Keratinocyte (primary cell): ENCODE data around the gene EML1. TPM values are rescaled to one million over a fixed set of nuclear protein-coding genes. Genes with fewer than 3 reads are reported as not detected.

Source experiments
- DNase-seq: peaks from one replicate; pipeline ENCODE4 v3.0.0-alpha.2; 2011; ENCODE audit warnings: low read depth, missing footprints, low spot score
- FAIRE-seq: peaks from 2 replicates; lab custom pipeline; 2011; peaks lifted over from hg19 to GRCh38; lab: Jason Lieb, UNC
- H2AFZ ChIP-seq: 2 replicates; pipeline ENCODE4 v1.6.0; 2012; ENCODE audit warnings: low read length, control low read depth, inconsistent platforms; ENCODE audit not compliant: control insufficient read depth
- H3K27ac ChIP-seq: 2 replicates; pipeline ENCODE4 v1.5.1; 2011; ENCODE audit warnings: low read length; ENCODE audit not compliant: control insufficient read depth, insufficient read depth
- H3K27me3 ChIP-seq: 3 replicates; pipeline ENCODE4 v1.6.0; 2011; ENCODE audit warnings: low read length; ENCODE audit not compliant: control insufficient read depth, insufficient read depth; ENCODE audit errors: extremely low read depth
- H3K36me3 ChIP-seq, 2 experiments: 2 replicates in 1 of 2; 3 replicates in 1 of 2; pipeline ENCODE4 v1.5.1; 2011; ENCODE audit warnings: low read length in 2 of 2, mild to moderate bottlenecking in 1 of 2; ENCODE audit not compliant: control insufficient read depth in 2 of 2, insufficient read depth in 2 of 2; ENCODE audit errors: extremely low read depth in 1 of 2
- H3K4me1 ChIP-seq: 3 replicates; pipeline ENCODE4 v1.5.1; 2011; ENCODE audit warnings: low read length; ENCODE audit not compliant: control insufficient read depth, insufficient read depth; ENCODE audit errors: extremely low read depth
- H3K4me2 ChIP-seq: 3 replicates; pipeline ENCODE4 v1.6.0; 2011; ENCODE audit warnings: low read depth, low read length; ENCODE audit not compliant: control insufficient read depth, insufficient read depth; ENCODE audit errors: extremely low read depth
- H3K4me3 ChIP-seq, 3 experiments: fragments of 200-600 bp in 1 of 3; sonication (generic) in 1 of 3; 2 replicates in 2 of 3; 3 replicates in 1 of 3; pipeline ENCODE4 v1.5.1; 2011 to 2016; ENCODE audit warnings: low read length in 3 of 3, mild to moderate bottlenecking in 3 of 3, control low read depth in 2 of 3, inconsistent platforms in 1 of 3, low read depth in 1 of 3, mixed read lengths in 1 of 3, mixed run types in 1 of 3, moderate library complexity in 1 of 3; ENCODE audit not compliant: control insufficient read depth in 2 of 3, insufficient read depth in 2 of 3; ENCODE audit errors: extremely low read depth in 1 of 3
- H3K79me2 ChIP-seq: 2 replicates; pipeline ENCODE4 v1.6.0; 2012; ENCODE audit warnings: low read length; ENCODE audit not compliant: control insufficient read depth, insufficient read depth
- H3K9ac ChIP-seq: 3 replicates; pipeline ENCODE4 v1.6.0; 2011; ENCODE audit warnings: low read length; ENCODE audit not compliant: control insufficient read depth, insufficient read depth; ENCODE audit errors: extremely low read depth
- H3K9me1 ChIP-seq: 3 replicates; pipeline ENCODE4 v1.6.0; 2011; ENCODE audit warnings: low read length; ENCODE audit not compliant: control insufficient read depth, insufficient read depth; ENCODE audit errors: extremely low read depth
- H3K9me3 ChIP-seq: 2 replicates; pipeline ENCODE4 v1.5.1; 2012; ENCODE audit warnings: low read depth, low read length; ENCODE audit not compliant: control insufficient read depth
- H4K20me1 ChIP-seq: 3 replicates; pipeline ENCODE4 v1.6.0; 2011; ENCODE audit warnings: low read length; ENCODE audit not compliant: control insufficient read depth, insufficient read depth; ENCODE audit errors: extremely low read depth
- CTCF ChIP-seq, 3 experiments: IDR thresholded peaks in 1 of 3; conservative IDR thresholded peaks in 1 of 3; optimal IDR thresholded peaks in 1 of 3; 2 replicates in 2 of 3; 3 replicates in 1 of 3; pipeline versions ENCODE3 to v1.5.1; 2011; ENCODE audit warnings: low read length in 3 of 3, mild to moderate bottlenecking in 3 of 3, moderate library complexity in 2 of 3, control low read depth in 1 of 3, inconsistent platforms in 1 of 3; ENCODE audit not compliant: insufficient read depth in 2 of 3; ENCODE audit errors: extremely low read depth in 1 of 3
- EZH2 ChIP-seq: IDR thresholded peaks from one replicate; pipeline ENCODE4 v1.6.1; 2012; ENCODE audit warnings: inconsistent platforms, mild to moderate bottlenecking, low read length, moderate library complexity
- dilution Hi-C: fragments of 300-500 bp; cut with MboI; formaldehyde crosslinking; loops from one replicate; pipeline ENCODE4 v1.7.0; 2020; ENCODE audit warnings: low sequenced_read_pairs; ENCODE audit not compliant: extremely low pct_ligation_motif_present
- polyA plus RNA-seq, 5 experiments: library from polyadenylated mRNA; depleted of rRNA in 3 of 5; stranded (reverse) in 3 of 5; stranded (forward) in 1 of 5; unstranded in 1 of 5; fragments of >200 nt; gene quantifications; 1 replicate in 1 of 5; 2 replicates in 3 of 5; 3 replicates in 1 of 5; pipeline versions ENCODE4 v1.2.1 to v1.2.3, GENCODE V29; 2011 to 2012; ENCODE audit warnings: missing spikeins in 2 of 5, low read depth in 1 of 5, low replicate concordance in 1 of 5

The EML1 gene
- polyA plus RNA-seq, 1 donor (not counting 4 experiments of a cell fraction or from before 2014, with no cell fraction given), result 0.84 TPM

GRCh38 chr14:99806836-99807235 is 13.6 kb downstream of the EML1 start:
- H3K79me2 ChIP-seq, result no peaks in the 10 kb centered on the region
- no peak overlapping the region for H3K4me2 ChIP-seq
- peaks cover 5% of the 10 kb centered on the region for H4K20me1 ChIP-seq

GRCh38 chr14:99807413-99808153 is 14.4 kb downstream of the EML1 start:
- no peaks in the 10 kb centered on the region for H3K9me1 ChIP-seq
- TF ChIP-seq CTCF (optimal IDR thresholded peaks at IDR 0.05 in 1 of 3, IDR thresholded peaks at IDR 0.05 in 1 of 3, conservative IDR thresholded peaks at IDR 0.05 in 1 of 3; ENCODE audit: extremely low read depth in 1 of 3, insufficient read depth in 2 of 3, low read length in 3 of 3) (no peak), EZH2 (no peak)
- no peaks in the 10 kb centered on the region for H3K4me1 ChIP-seq
- no peak for FAIRE-seq
- H4K20me1 ChIP-seq, result peaks cover 5% of the 10 kb centered on the region
- H3K79me2 ChIP-seq, result no peaks in the 10 kb centered on the region
- no peak overlapping the region for H3K4me2 ChIP-seq
- no peak overlapping the region for H3K9ac ChIP-seq
- DNase-seq, result no peak
- no peaks in the 10 kb centered on the region for H3K36me3 ChIP-seq
- no peak overlapping the region for H3K27ac ChIP-seq
- dilution Hi-C loops, result no loop called here
- H3K27me3 ChIP-seq, result peaks cover 69% of the 10 kb centered on the region
- no peaks in the 10 kb centered on the region for H3K9me3 ChIP-seq
- no peak overlapping the region for H2AFZ ChIP-seq
- H3K4me3 ChIP-seq, result no peak overlapping the region

More at GRCh38 chr14:99806836-99807235, 13.6 kb downstream of the EML1 start:
- Histone ChIP-seq H3K9me3 (no peaks in the 10 kb centered on the region), H3K9me1 (no peaks in the 10 kb centered on the region), H2AFZ (no peak overlapping the region), H3K27me3 (peaks cover 70% of the 10 kb centered on the region), H3K4me1 (no peaks in the 10 kb centered on the region), H3K4me3 (no peak overlapping the region), H3K36me3 (no peaks in the 10 kb centered on the region), H3K27ac (no peak overlapping the region), H3K9ac (no peak overlapping the region)
- FAIRE-seq, result no peak
- dilution Hi-C loops, result no loop called here
- TF ChIP-seq CTCF (optimal IDR thresholded peaks at IDR 0.05 in 1 of 3, IDR thresholded peaks at IDR 0.05 in 1 of 3, conservative IDR thresholded peaks at IDR 0.05 in 1 of 3; ENCODE audit: extremely low read depth in 1 of 3, insufficient read depth in 2 of 3, low read length in 3 of 3) (no peak), EZH2 (no peak)
- DNase-seq, result no peak
